Activated B cell treated with CpG ODN at 0.5 μM for 24 hours (primary cell): Measurements from ENCODE around the gene DAB1. TPM values are rescaled to one million over a fixed set of nuclear protein-coding genes. Genes with fewer than 3 reads are reported as not detected.

Source experiments
- ATAC-seq: fragments of 200-7000 bp; cut with Tn5 transposase; one replicate; pipeline ENCODE4 v1.10.0; 2021; ENCODE audit warnings: low read depth, mild to moderate bottlenecking, moderate library complexity
- CTCF ChIA-PET: fragments of 350-600 bp; sonication (Branson Sonifier 250); formaldehyde crosslinking; loops from one replicate; lab custom pipeline; 2021; ENCODE audit warnings: antibody characterized with exemption; lab: Charles Lee
- POLR2A ChIA-PET: fragments of 350-600 bp; sonication (Branson Sonifier 250); formaldehyde crosslinking; loops from one replicate; lab custom pipeline; 2021; ENCODE audit warnings: antibody characterized with exemption; lab: Charles Lee
- DNase-seq: peaks from one replicate; pipeline ENCODE4 v3.0.0; 2022
- H3K27ac Mint-ChIP-seq: one replicate; pipeline ENCODE4 v1.8.0; 2020; ENCODE audit warnings: mixed read lengths
- H3K27me3 Mint-ChIP-seq: one replicate; pipeline ENCODE4 v1.8.0; 2021; ENCODE audit warnings: mixed read lengths
- H3K36me3 Mint-ChIP-seq: one replicate; pipeline ENCODE4 v1.8.0; 2021; ENCODE audit warnings: low read depth, mixed read lengths
- H3K4me1 Mint-ChIP-seq: one replicate; pipeline ENCODE4 v1.8.0; 2021; ENCODE audit warnings: mixed read lengths
- H3K4me3 Mint-ChIP-seq: one replicate; pipeline ENCODE4 v1.8.0; 2020; ENCODE audit warnings: mild to moderate bottlenecking, mixed read lengths
- H3K9me3 Mint-ChIP-seq: one replicate; pipeline ENCODE4 v1.8.0; 2020; ENCODE audit warnings: mixed read lengths
- CTCF ChIP-seq: fragments of 200-600 bp; IDR thresholded peaks from one replicate; pipeline ENCODE4 v1.8.0; 2022; ENCODE audit warnings: antibody characterized with exemption, mild to moderate bottlenecking
- intact Hi-C: fragments of 100-400 bp; cut with micrococcal nuclease; formaldehyde crosslinking; loops from one replicate; pipeline ENCODE4 v1.15.1; 2024
- total RNA-seq: library from RNA; stranded (reverse); gene quantifications from 2 replicates; pipeline ENCODE4 v1.2.3, GENCODE V29; 2022

DAB1 gene
- total RNA-seq, 1 donor from 2014 or later: not detected

- Mint-ChIP-seq H3K36me3 (no peaks in the 10 kb centered on the region), H3K27me3 (no peaks in the 10 kb centered on the region), H3K9me3 (peaks cover 11% of the 10 kb centered on the region), H3K4me3 (no peak overlapping the region), H3K27ac (no peak overlapping the region), H3K4me1 (no peaks in the 10 kb centered on the region)
- DNase-seq: no peak
- POLR2A ChIA-PET: no interaction called here
- ATAC-seq: no peak
- no peak for TF ChIP-seq CTCF
- CTCF ChIA-PET: no interaction called here
- intact Hi-C loops: no loop called here
Observed at GRCh38 chr1:57175506-57175905, 248.4 kb downstream of the DAB1 start.

- ChIA-PET POLR2A (no interaction called here), CTCF (no interaction called here)
- DNase-seq (no peak), ATAC-seq (no peak)
- H3K27me3 Mint-ChIP-seq: no peaks in the 10 kb centered on the region
- intact Hi-C loops: no loop called here
- no peak overlapping the region for H3K4me3 Mint-ChIP-seq
- H3K4me1 Mint-ChIP-seq: no peaks in the 10 kb centered on the region
- no peaks in the 10 kb centered on the region for H3K36me3 Mint-ChIP-seq
- TF ChIP-seq CTCF: no peak
- no peak overlapping the region for H3K27ac Mint-ChIP-seq
- H3K9me3 Mint-ChIP-seq: peaks cover 6% of the 10 kb centered on the region
Observed at GRCh38 chr1:57172040-57172439, 251.8 kb downstream of the DAB1 start.

GRCh38 chr1:57167997-57168396 is 255.9 kb downstream of the DAB1 start:
- ATAC-seq: no peak
- Mint-ChIP-seq H3K36me3 (no peaks in the 10 kb centered on the region), H3K9me3 (no peaks in the 10 kb centered on the region), H3K27me3 (no peaks in the 10 kb centered on the region), H3K27ac (no peak overlapping the region), H3K4me1 (no peaks in the 10 kb centered on the region), H3K4me3 (no peak overlapping the region)
- POLR2A ChIA-PET: no interaction called here
- no peak for DNase-seq
- CTCF ChIA-PET: no interaction called here
- intact Hi-C loops: no loop called here
- no peak for TF ChIP-seq CTCF

DNA sequence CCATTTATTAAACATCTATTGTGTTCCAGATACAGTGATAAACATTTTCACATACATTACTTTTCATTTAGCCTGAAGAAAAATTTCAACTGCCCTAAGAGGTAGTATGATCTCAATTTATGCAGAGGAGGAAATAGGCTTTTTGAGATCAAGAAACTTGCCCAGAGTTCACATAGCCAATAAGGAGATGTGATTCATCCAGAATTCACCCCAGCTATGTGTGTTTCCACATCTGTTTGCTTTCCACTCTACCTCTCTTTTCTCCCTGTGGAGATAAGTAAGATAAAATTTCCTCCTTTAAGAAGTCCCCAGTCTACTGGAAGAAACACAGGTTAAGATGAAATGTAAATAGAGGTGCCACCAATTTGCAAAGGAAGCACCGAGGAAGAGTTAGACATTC is 258.3 kb downstream of the DAB1 start:
- Mint-ChIP-seq H3K4me1 (no peaks in the 10 kb centered on the region), H3K9me3 (no peaks in the 10 kb centered on the region), H3K27me3 (no peaks in the 10 kb centered on the region), H3K4me3 (no peak overlapping the region), H3K36me3 (no peaks in the 10 kb centered on the region), H3K27ac (no peak overlapping the region)
- CTCF ChIA-PET: no interaction called here
- POLR2A ChIA-PET: no interaction called here
- no peak for TF ChIP-seq CTCF
- ATAC-seq (no peak), DNase-seq (no peak)
- intact Hi-C loops: no loop called here

GRCh38 chr1:57164584-57164983 is 259.3 kb downstream of the DAB1 start:
- POLR2A ChIA-PET: no interaction called here
- Mint-ChIP-seq H3K4me3 (no peak overlapping the region), H3K27ac (no peak overlapping the region), H3K9me3 (no peaks in the 10 kb centered on the region), H3K4me1 (no peaks in the 10 kb centered on the region), H3K36me3 (no peaks in the 10 kb centered on the region), H3K27me3 (no peaks in the 10 kb centered on the region)
- intact Hi-C loops: no loop called here
- CTCF ChIA-PET: no interaction called here
- TF ChIP-seq CTCF: no peak
- no peak for ATAC-seq
- DNase-seq: no peak
